IPS-20b (cell line): ENCODE measurements around the gene JARID2.

Experiments used
- H3K27ac ChIP-seq: one replicate; pipeline ENCODE4 v1.5.1; 2013; ENCODE audit warnings: low read length
- H3K27me3 ChIP-seq: 2 replicates; pipeline ENCODE4 v1.6.1; 2013; ENCODE audit warnings: mild to moderate bottlenecking, low read length, inconsistent platforms; ENCODE audit not compliant: insufficient read depth
- H3K36me3 ChIP-seq: 2 replicates; pipeline ENCODE4 v1.6.1; 2013; ENCODE audit warnings: low read depth, mild to moderate bottlenecking, inconsistent platforms, low read length, moderate library complexity; ENCODE audit not compliant: insufficient read depth
- H3K4me1 ChIP-seq: 2 replicates; pipeline ENCODE4 v1.6.1; 2013; ENCODE audit warnings: mild to moderate bottlenecking, control low read depth, inconsistent platforms, low read length, moderate library complexity; ENCODE audit not compliant: insufficient read depth
- H3K4me3 ChIP-seq: 2 replicates; pipeline ENCODE4 v1.5.1; 2013; ENCODE audit warnings: mild to moderate bottlenecking, low read length, inconsistent platforms
- H3K9ac ChIP-seq: 2 replicates; pipeline ENCODE4 v1.6.1; 2013; ENCODE audit warnings: low read depth, mild to moderate bottlenecking, inconsistent platforms, low read length, moderate library complexity
- H3K9me3 ChIP-seq: 2 replicates; pipeline ENCODE4 v1.6.1; 2013; ENCODE audit warnings: mild to moderate bottlenecking, low read depth, low read length, inconsistent platforms; ENCODE audit not compliant: insufficient read depth

JARID2 gene

DNA sequence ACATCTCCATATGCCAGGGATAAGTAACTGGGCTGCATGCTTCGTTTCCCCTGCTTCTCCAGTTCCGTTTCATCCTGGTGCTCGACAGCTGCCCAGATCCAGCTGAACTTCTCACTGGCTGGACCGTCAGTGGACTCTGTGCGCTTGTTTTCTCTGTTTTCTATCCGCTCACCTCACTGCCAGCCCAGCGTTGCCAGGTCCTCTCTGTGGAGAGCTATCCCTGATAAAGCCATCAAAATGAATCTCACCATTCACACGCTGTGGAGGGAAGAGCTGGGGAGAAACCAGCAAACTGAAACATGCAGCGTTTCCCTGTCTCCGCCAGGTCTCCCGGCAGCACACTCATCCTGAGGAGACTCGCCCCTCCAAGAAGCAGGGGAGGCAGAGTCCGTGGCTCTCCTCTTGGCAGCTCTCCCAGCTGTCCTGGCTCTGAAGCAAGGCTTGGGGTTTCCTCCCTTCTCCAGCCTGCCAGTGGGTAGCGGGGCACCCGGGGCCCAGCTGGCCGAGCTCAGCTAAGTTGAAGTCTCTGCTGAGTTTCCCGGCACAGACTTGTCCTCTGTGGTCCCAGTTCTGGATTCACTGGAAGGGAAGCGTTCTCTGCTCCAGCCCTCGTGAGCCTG is 256.1 kb downstream of the JARID2 start:
- Histone ChIP-seq H3K4me3 (no peak overlapping the region), H3K9ac (no peak overlapping the region), H3K36me3 (peaks cover 97% of the 10 kb centered on the region), H3K9me3 (no peaks in the 10 kb centered on the region), H3K27ac (no peak overlapping the region), H3K27me3 (no peaks in the 10 kb centered on the region), H3K4me1 (no peaks in the 10 kb centered on the region; the same call in 1 of the 2 replicates)

DNA sequence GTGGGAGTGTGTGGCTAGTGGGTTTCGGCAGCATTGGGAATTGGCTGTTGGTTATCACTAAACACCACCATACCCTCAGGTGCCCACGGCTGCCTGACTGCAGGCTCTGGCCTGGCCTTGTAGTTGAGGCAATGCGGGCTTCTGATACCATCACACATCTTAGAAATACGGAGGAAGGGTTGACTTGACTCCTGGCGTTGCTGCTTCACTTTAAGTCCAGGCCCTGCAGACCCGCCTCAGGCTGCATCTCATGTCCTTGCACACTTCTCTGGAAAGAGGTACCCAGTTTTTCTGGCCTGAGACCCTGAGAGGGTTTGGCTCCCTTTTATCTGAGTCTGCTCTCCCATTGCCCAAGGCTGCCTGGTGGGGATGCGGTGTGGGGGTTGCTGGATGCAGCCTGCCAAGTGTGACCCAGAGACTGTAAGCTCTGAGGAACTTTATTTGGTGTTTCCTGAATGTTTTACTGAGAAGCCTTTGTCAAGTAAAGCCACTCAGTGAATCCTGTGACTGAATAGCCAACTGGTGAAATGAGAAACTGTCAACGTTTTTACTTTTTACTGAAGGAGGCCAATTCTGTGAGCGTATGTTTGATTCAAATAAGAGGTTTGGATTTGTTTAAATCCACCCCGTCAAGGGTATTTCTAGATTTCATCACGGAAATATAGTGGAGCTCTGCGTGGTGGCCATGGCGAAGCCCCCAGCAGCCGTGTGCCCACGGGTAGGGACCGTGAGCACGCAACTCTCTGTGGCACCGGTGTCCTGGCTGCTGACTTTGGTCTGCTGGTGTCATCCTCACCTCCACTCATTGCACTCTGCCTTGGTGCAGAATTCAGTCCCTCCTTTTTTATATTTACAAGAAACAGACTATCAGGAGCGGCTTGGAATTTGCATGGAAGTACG is 256.8 kb downstream of the JARID2 start:
- no peak overlapping the region for H3K27ac ChIP-seq
- H3K9ac ChIP-seq: no peak overlapping the region
- no peaks in the 10 kb centered on the region for H3K27me3 ChIP-seq
- peaks cover 6% of the 10 kb centered on the region; the same call in 1 of the 2 replicates for H3K4me1 ChIP-seq
- no peak overlapping the region for H3K4me3 ChIP-seq
- H3K9me3 ChIP-seq: no peaks in the 10 kb centered on the region
- H3K36me3 ChIP-seq: peaks cover 100% of the 10 kb centered on the region

DNA sequence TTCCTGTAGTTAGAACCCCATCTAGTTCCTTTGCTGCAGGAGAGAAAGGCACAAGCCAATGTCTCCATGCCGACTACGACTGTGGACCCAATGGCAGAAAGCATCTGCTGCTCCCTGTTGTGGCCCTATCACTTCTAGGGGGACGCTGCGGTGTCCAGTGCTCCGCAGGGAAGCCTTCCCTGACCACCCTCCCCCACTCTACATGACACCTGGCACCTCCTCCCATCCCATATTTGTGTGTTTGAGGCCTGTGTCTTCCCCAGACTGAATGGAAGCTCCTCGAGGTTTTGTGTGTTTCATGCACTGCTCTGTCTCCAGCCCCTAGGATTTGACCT is 257.4 kb downstream of the JARID2 start:
- Histone ChIP-seq H3K36me3 (peaks cover 100% of the 10 kb centered on the region), H3K27ac (no peak overlapping the region), H3K9me3 (no peaks in the 10 kb centered on the region), H3K9ac (no peak overlapping the region), H3K27me3 (no peaks in the 10 kb centered on the region), H3K4me3 (no peak overlapping the region), H3K4me1 (peaks cover 12% of the 10 kb centered on the region; the same call in 1 of the 2 replicates)

DNA sequence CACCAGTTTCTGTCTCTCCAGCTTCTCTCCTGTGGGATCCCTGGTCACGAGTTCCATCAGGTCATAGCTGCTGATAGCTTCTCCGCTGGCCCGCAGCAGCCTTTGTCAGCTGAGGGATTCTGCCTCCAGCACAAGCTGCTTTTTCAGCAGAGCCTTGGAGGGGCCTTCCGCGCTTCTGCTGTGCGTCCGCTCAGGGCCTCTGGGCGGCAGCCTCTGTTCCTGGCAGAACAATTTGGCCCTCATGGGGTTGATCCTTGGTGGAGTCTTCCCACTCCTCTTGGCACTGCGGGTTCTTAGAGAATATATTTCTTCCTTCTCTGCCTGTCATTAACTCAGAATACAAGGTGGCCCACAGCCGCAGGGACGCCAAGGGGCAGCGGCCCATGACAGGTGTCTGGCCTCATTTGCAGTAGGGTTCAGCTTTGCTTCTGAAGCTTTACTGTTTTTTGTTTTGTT is 258.2 kb downstream of the JARID2 start:
- Histone ChIP-seq H3K36me3 (peaks cover 100% of the 10 kb centered on the region), H3K27me3 (no peaks in the 10 kb centered on the region), H3K4me1 (peaks cover 13% of the 10 kb centered on the region; the same call in 1 of the 2 replicates), H3K9ac (no peak overlapping the region), H3K27ac (no peak overlapping the region), H3K4me3 (no peak overlapping the region), H3K9me3 (no peaks in the 10 kb centered on the region)

DNA sequence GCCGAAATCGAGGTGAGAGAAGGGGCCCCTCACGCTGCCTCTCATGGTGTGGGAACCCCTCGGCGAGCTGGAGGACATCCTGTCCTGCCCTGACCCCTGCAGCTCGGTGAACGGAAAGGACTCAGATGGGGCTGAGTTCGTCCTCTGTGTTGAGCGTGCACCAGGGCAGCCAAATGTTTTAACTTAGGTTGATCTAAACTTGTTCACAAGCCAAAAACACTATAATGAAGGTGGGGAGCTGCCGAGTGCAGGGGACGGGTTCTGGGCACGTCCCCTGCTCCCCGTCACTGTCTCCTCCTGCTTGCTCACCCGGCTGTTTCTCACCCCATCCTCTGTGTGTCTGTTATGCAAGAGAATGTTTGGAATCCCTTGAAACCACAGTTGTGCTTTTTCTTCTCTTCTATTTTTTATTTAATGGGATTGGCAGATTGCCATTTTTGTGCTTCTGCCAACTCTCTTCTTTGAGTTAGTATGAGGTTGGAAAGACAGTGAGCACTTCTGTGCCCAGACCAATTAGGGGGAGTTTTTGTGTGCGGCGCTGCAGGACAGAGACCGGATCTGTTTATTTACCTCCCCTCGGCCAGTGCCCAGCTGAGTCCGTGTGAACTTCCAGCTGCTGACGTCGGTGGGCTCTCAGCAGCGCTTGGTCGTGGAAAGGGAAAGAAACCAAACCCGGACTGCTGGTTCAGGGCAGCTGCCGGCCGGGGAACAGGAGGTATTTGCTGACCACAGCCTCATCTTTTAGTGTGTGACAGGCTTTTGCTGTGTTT is 258.9 kb downstream of the JARID2 start:
- H3K27me3 ChIP-seq: no peaks in the 10 kb centered on the region
- H3K4me1 ChIP-seq: peaks cover 13% of the 10 kb centered on the region; the same call in 1 of the 2 replicates
- no peak overlapping the region for H3K27ac ChIP-seq
- no peak overlapping the region for H3K4me3 ChIP-seq
- H3K36me3 ChIP-seq: peaks cover 100% of the 10 kb centered on the region
- no peak overlapping the region for H3K9ac ChIP-seq
- no peaks in the 10 kb centered on the region for H3K9me3 ChIP-seq

DNA sequence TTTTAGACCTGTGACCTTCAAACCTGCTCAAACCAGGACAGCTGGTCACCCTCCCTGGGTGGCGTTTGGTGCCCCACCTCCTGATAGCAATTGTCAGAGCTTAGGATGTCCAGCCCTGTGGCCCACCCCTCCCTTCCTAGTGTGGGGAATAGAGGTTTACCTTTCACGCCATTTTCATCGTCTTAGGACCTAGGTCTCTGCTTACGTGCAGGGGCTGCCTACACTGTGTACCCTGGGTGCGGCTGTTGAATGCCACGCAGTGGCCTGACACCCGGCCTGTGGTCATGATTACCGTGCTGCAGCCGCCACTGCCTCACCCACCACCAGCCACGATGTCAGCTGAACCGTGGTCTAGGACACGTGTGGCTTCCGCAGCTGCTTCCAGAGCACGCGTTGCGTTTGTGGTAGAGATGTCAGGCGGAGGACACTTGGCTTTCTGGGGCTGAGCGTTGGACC is 259.6 kb downstream of the JARID2 start:
- H3K36me3 ChIP-seq: peaks cover 100% of the 10 kb centered on the region
- no peak overlapping the region for H3K4me3 ChIP-seq
- no peaks in the 10 kb centered on the region for H3K9me3 ChIP-seq
- H3K27ac ChIP-seq: no peak overlapping the region
- no peaks in the 10 kb centered on the region for H3K27me3 ChIP-seq
- peaks cover 13% of the 10 kb centered on the region; the same call in 1 of the 2 replicates for H3K4me1 ChIP-seq
- H3K9ac ChIP-seq: no peak overlapping the region

DNA sequence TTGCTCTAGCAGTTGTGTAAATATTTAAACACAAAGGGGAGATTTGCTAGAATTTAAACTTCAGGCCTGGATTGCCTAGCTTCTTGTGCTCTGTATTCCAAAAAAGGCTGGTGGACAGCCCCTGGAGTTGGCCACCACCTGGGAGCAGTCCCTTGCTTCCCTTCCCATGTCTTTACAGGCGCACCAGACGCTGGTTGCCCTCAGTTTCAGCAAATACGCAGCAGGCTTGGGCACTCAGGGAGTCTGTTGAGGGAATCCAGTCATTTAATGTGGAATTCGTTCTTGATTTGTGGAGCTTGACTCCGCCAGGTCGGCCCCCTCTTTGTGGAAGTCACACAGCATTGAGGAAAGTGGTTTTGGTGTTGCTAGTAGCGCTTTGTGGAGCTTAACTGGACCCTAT is 260.2 kb downstream of the JARID2 start:
- peaks cover 100% of the 10 kb centered on the region for H3K36me3 ChIP-seq

DNA sequence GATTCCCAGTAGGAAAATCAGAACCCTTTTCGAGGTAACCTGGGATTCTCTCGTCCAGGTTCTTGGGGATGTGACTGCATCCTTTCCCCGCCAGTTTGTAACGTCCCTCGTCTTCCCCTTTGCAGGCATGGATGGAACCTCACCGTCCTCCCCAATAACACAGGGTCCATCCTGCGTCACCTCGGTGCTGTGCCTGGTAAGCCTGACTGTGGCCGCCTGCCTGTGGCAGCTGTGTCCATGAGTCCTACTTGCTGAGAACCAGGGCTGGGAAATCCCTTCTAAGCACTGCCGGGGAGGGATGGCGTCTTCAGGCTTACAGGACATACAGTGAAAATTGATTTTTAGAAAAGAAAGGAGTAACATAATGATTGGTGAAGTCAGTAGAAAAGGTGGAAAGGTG is 261.4 kb downstream of the JARID2 start:
- no peak overlapping the region for H3K9ac ChIP-seq
- no peaks in the 10 kb centered on the region for H3K27me3 ChIP-seq
- H3K4me1 ChIP-seq: peaks cover 13% of the 10 kb centered on the region; the same call in 1 of the 2 replicates
- no peaks in the 10 kb centered on the region for H3K9me3 ChIP-seq
- no peak overlapping the region for H3K4me3 ChIP-seq
- no peak overlapping the region for H3K27ac ChIP-seq
- peaks cover 100% of the 10 kb centered on the region for H3K36me3 ChIP-seq

More for the DNA sequence above, 260.2 kb downstream of the JARID2 start:
- no peaks in the 10 kb centered on the region for H3K27me3 ChIP-seq
- peaks cover 13% of the 10 kb centered on the region; the same call in 1 of the 2 replicates for H3K4me1 ChIP-seq
- H3K9ac ChIP-seq: no peak overlapping the region
- H3K4me3 ChIP-seq: no peak overlapping the region
- no peak overlapping the region for H3K27ac ChIP-seq
- no peaks in the 10 kb centered on the region for H3K9me3 ChIP-seq

DNA sequence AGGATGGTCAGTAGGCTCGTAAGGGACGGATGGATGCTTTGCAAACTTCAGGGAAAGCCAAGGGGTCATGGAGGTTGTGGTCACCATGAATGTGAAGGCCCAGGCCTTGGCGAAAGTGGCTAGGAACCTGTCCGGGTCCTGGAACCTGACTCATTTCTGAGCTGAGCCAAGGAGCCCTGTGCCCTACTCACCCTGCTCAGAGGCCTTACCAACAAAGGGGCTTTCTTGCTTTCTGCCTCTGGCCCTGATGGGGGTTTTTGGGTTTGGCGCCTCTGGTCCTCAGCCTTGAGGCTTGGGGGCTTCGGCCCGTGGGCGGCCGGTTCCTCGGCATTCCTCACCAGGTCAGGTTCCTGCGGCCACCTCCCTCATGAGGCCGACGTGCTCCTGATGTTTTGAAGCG is 261.9 kb downstream of the JARID2 start:
- peaks cover 13% of the 10 kb centered on the region; the same call in 1 of the 2 replicates for H3K4me1 ChIP-seq
- no peak overlapping the region for H3K9ac ChIP-seq
- H3K27ac ChIP-seq: no peak overlapping the region
- H3K4me3 ChIP-seq: no peak overlapping the region
- H3K9me3 ChIP-seq: no peaks in the 10 kb centered on the region
- H3K27me3 ChIP-seq: no peaks in the 10 kb centered on the region
- peaks cover 100% of the 10 kb centered on the region for H3K36me3 ChIP-seq

DNA sequence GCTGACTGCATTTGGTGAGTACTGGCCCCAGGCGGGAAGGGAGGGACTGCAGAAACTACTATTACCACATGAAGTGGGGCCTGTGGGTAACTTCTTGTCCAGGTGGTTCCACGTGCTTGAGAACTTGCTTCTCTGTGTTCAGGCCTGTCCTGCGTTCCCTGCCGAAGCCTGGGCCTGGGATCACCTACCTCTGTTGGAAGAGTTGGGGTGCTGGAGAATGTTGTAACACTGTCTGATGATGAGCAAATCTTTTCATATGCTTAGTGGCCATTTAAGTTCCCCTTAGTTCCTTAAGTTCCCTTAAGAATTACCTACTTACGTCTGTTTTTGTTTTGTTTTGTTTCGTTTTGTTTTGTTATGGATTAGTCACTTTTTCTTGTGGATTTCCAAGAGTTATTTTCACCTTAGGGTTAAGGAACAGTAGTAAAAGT is 262.6 kb downstream of the JARID2 start:
- Histone ChIP-seq H3K9ac (no peak overlapping the region), H3K4me3 (no peak overlapping the region), H3K4me1 (peaks cover 13% of the 10 kb centered on the region; the same call in 1 of the 2 replicates), H3K27me3 (no peaks in the 10 kb centered on the region), H3K9me3 (no peaks in the 10 kb centered on the region), H3K27ac (no peak overlapping the region), H3K36me3 (peaks cover 100% of the 10 kb centered on the region)

DNA sequence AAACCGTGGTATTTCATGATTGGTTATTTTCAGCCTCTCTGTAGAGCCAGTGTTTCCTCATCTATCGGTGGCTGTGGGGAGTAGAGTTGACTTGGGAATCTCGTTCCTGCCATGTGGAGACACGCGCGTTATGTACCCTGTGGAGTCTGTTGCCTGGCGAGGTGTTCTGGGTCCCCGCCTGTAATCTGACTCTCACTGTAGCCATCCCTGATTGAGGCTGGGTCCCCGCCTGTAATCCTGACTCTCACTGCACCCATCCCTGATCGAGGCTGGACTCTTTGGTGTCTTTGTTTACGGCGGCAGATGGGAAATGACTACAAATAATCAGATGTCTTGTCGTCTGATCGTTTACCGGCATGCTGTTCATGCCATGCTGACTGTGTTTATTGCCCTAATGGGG is 263.1 kb downstream of the JARID2 start:
- Histone ChIP-seq H3K27me3 (no peaks in the 10 kb centered on the region), H3K36me3 (peaks cover 100% of the 10 kb centered on the region), H3K9me3 (no peaks in the 10 kb centered on the region), H3K4me1 (peaks cover 13% of the 10 kb centered on the region; the same call in 1 of the 2 replicates), H3K27ac (no peak overlapping the region), H3K9ac (no peak overlapping the region), H3K4me3 (no peak overlapping the region)
